G401 (cell line): ENCODE results near the gene MYL3. TPM values are rescaled to one million over a fixed set of nuclear protein-coding genes. Genes with fewer than 3 reads are reported as not detected.
"Not testable (repeated sequence)": the region's sequence is repeated elsewhere in the genome, so short reads cannot be mapped to it uniquely, and the experiment has no call there.

Experiments used
- DNase-seq: peaks from one replicate; pipeline ENCODE4 v3.0.0-alpha.2; 2015; ENCODE audit warnings: low spot score
- in situ Hi-C: cut with HindIII; loops from 2 replicates; pipeline ENCODE4 v1.10.0; 2016; ENCODE audit warnings: low sequenced_read_pairs, mixed read lengths
- total RNA-seq: library from RNA; depleted of rRNA; stranded (reverse); fragments of >200 nt; shearing (Covaris generic); gene quantifications from 2 replicates; pipeline ENCODE4 v1.2.3, GENCODE V29; 2014; rRNA removed

Gene MYL3
- 5.8 and 7.4 TPM in 2 replicates for total RNA-seq

DNA sequence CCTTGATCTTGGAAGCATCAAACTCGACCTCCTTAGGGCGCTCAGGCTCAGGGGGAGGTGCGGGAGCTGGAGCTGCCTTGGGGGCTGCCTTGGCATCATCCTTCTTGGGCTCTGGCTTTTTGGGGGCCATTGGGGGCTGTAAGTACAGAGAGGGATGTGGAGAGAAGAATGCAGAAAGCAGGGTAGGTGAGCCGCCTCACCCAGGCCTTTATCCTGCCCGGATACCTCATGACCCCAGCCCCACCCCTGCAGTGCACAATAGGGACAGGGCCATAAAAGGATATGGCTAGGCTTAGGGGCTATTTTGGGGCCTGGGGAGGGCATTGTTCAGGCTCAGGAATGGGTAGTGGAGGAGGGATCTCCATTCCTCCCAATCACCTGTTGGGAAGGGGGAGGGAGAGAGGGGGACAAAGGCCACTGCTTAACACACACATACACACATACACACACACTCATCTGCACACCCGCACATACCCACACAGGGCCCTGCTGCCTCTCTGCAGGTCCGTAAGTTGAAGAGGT lies at the start of gene MYL3:
MYL3 (minus strand) TSS at position 184 of the 522 bp plus-strand sequence; CDS start at position 130, 54 bp downstream.
- no peak for DNase-seq
- in situ Hi-C loops, result no loop called here

DNA sequence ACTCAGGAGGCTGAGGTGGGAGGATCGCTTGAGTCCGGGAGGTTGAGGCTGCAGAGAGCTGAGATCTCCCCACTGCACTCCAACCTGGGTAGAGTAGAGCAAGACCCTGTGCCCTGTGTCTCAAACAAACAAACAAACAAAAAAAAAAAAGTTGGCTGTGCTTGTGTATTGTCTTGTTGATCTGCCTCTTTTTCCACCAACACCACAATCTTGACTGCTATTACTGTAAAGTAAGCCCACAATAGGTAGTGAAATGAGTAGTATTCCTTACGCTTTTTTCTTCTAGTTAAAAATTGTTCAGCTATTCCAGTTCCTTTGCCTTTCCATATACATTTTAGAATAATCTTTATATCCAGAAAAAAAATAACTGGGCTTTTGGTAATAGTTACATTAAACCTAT lies 49.7 kb upstream of the MYL3 start:
- in situ Hi-C loops, result no loop called here

DNA sequence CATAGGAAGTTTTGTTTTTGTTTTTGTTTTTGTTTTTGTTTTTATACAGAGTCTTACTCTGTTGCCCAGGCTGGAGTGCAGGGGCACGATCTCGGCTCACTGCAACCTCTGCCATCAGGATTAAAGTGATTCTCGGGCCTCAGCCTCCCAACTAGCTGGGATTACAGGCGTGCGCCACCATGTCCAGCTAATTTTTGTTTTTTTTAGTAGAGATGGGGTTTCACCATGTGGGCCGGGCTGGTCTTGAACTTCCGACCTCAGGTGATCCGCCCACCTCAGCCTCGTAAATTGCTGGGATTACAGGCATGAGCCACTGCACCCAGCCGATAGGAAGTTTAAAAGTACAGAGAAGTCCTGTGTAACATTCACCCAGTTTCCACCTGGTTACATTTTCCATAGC lies 47.7 kb upstream of the MYL3 start:
- DNase-seq, in situ Hi-C loops: not testable (repeated sequence)

More for the DNA sequence above, 49.7 kb upstream of the MYL3 start:
- no peak for DNase-seq

DNA sequence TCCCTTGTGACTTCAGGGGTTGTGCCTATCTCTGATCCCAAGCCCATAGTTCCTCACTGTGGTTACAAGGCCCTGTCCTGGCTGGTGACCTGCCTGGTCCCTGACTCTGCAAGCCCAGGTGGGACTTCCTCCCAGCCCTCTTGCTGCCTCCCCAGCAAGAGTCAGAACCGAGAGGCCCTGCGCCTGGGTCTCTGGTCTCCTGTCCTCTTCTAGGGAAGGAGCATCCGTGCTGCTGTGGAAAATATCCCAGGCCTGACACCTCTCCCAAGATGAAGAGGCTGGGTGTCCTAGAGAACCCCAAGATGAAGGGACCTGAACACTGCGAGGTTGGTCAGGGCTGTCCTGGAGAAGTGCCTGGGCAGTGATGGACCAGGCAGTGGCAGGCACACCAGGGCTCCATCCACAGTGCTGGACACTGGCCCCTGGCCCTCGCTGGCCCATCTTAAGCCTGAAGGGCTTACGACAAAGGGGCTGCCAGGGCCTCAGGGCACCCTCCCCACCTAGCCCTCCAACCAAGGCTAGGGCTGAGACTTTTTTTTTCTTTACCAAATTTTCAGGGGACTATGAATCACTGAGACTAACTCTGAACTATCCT lies 47.0 kb upstream of the MYL3 start:
- in situ Hi-C loops, result no loop called here
- DNase-seq, result no peak

DNA sequence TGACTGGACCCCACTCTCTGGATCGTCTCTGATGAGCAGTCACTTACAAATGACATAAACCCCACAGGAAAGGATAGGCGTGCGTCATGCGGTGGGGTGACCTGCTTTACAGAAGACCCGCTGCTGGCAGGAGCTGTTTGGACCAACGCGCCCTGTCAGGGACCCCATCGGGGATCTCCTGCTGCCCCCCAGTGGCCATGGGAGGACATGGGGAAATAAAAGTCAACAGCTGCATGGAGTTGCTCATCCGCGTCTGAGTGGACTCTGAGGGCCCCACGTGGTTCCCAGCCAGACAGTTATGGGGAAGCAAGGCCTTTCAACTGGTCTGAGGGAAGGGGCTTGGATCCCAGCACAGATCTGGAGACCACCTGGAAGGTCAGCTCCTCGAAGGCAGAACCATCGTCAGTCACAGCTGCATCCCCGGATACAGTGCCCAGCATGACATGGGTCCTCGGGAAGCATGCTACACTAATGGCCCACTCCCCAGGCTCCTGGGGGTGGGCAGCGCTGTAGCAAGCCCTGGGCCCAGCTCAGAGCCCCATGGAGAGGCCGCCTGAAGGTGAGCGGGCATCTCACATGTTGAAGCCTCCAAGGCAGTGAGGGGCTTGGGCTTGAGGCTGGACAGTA lies 46.4 kb upstream of the MYL3 start:
- in situ Hi-C loops, result no loop called here
- peak; percentile 82 for DNase-seq

DNA sequence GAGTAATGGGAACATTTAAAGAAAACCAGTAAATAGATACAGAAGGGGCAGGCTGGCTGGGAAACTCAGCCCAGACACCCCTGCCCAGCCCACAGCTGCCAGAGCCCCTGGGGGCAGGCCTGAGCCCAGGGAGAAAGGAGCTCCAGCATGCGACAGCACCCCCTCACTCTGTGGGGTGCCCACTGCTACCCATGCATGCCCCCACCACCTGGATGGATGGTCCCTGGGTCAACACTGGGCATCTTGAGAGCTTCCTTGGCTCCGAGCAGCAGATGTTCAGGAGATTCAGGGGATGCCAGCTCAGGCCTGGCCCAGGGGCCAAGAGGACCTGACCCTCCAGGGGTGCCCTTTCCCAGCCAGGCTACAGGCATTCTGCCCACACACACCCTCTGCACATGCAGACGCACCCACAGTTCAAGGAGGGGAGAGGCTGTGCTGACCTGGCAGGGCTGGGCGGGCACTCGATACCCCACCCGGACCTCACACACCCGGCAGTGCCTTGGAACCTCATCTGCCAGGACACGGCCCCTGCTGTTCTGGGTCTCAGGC lies 45.8 kb upstream of the MYL3 start:
- DNase-seq, result no peak
- in situ Hi-C loops, result no loop called here

DNA sequence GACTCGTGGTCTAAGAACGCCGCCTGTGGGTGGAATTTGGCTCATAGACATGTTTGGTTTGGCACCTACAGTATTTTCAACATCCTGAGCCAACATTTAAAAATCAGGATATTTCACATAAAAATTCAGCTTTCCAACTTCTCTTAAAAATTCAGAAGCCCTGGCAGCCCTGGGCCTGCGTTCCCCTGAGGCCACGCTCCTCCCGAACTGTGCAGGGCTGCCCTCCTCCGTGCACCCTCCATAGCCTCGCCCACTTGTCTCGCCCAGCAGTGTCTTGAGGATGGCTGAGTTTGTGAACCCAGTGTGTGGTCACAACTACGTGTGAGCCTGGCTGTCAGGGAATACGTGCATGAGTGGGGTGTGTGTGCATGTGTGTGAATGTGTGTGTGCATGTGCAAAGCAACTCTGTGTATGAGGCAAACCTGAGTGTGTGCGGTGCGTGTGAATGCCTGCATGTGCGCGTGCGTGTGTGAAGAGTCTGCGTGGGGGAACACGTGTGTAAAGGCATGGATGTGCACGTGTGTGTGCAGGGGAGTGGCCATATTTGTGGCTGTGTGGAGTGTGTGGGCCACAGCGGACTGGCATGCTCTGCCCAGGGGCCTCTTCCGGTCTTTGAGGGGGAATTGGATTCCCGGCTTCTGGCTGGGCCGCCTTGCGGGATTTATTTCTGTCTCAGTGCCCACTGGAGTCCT lies 45.2 kb upstream of the MYL3 start:
- peak; percentile 32 for DNase-seq
- in situ Hi-C loops, result no loop called here

DNA sequence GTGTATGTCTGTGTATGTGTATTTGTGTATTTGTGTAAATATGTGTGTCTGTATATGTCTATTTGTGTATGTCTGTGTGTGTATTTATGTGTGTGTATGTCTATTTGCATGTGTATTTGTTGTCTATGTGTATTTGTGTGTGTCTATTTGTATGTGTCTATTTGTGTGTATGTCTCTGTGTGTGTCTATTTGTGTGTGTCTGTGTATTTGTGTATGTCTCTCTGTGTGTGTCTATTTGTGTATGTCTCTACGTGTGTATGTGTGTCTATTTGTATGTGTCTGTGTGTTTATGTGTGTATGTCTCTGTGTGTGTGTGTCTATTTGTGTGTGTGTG lies 44.7 kb upstream of the MYL3 start:
- in situ Hi-C loops, result no loop called here
- no peak for DNase-seq

DNA sequence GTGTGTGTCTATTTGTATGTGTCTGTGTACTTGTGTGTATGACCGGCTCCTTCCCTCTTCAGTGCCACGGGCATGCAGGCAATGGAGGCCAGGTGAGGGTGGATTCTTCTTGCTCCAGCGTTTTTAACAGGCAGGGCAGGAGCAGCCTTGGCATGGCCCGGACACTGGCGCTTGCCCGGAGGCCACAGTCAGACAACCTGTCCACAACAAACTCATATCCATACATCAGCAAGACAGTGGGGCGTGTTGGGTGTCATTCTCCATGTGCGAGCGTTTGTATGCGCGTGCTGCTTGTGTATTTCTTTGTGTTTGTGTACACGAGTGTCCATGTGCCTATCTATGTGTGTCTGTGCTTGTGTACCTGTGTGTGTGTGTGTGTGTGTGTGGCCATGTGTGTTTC lies 44.0 kb upstream of the MYL3 start:
- in situ Hi-C loops, result no loop called here
- DNase-seq, result no peak

DNA sequence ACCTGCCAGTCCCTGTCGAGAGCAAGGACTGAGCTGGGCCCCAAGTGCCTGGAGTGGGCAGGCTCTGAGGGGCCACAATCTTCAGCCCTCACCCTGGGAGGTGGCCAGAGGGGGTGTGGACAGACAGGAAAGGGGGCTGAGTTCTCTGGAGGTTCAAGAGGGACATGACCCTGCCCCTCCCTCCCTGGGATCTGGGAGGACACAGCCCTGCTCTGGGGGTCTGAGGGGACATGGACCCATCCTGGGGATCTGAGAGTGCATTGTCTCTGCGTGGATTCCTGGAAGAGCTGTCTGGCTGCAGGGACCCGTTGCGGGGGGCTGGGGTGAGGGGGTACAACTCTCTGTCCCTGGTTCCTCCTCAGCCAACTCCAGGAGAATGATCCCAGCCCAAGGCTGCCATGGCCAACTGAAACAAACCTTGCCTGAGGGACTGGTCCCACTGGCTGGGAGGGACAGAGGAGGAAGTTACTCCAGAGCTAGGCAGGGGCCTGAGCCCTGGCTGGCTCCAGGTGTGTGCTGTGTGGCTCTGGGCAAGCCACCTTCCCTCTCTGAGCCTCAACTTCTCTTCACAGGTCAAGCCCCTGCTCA lies 43.3 kb upstream of the MYL3 start:
- DNase-seq, result no peak
- in situ Hi-C loops, result no loop called here

DNA sequence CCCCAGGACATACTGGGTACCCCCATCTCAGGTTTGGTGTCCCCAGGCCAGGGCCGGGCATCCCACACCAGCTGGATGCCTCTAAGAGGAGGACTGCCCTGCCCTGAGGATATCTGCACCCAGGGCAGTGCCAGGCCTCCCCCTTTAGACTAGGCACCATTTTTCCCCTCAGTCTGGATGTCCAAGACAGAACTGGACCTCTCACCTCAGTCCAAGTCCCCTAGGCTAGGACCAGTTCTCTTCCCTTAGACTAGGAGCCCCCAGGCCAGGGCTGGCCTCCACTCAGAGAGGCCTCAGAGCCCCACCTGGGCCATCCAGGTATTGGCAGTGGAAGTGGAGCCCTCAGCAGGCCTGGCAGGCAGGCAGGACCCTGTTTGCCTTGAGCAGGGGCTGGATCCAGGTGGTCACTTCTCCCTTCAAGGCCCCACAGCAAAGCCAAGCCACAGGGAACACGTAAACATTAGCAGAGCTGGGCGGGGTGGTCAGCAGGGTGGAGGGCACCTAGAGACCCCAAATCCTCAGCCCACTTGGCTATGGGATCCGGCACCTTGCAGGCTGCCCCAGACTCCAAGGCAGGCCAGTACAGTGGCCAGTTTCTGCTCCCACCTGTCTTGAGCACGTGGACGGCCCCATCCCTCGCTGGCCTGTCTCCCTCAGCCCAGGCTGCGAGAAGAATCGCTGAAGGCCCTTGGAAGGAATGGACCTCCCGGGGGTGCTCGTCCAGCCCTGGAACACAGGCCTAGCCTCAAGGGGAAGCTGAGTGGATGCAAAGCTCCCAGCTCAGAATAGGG lies 42.6 kb upstream of the MYL3 start:
- no peak for DNase-seq
- in situ Hi-C loops, result no loop called here

DNA sequence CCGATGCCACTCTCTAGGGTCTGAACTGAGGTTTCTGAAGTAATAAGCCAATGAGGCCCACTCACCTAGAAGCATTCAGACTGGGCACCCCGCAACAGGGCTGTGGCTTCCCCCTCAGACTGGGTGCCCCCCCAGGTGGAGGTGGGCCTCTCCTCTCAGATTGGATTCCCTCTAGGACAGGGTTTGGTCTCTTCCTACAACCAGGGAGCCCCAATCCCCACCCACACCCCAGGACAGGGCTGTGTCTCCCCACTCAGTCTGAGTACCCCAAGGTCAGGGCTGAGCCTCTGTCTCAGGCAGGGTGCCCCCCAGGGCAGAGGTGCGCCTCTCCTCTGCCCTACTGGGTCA lies 41.9 kb upstream of the MYL3 start:
- in situ Hi-C loops, result no loop called here
- no peak for DNase-seq

DNA sequence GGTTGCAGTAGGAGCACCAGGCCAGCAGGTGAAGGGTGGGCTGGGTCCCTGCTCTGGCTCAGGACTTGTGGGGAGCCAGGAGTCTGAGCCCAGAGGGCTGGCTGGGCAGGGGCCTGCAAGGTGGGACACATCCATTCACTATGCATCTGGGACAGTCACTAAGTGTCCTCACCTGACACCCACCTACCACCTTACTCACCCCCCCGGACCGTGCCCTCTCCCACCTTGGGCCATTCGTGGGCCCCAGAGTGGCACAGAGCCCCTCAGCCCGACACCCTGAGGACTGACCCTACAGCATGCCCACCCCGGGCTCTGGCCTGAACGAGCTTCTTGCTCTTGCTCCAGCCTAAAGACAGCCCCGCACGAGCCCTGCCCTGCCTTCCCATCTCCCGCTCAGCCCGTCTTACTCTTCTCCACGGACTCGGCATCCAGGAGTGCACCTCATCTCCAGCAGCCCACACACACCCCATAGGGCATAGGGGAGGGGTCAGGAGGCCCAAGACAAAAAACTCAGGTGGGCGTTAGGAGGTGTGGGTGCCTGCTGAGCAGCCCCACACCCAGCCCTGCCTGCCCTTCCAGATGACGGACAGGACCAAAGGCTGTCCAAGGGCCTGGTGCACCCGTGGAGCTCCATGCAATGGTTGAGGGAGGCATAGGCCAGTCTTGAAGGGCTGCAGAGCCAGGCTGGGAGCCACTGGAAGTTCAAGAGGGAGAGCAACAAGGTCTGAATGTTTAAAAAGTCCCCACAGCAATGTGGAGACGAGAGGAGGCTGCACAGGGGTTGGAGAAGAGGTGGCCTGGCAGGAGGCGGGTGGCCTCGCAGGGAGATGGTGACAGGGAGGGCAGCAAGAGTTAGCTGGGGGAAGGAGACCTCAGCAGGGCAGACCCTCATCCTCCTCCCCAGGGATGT lies 41.3 kb upstream of the MYL3 start:
- in situ Hi-C loops, result no loop called here
- no peak for DNase-seq

DNA sequence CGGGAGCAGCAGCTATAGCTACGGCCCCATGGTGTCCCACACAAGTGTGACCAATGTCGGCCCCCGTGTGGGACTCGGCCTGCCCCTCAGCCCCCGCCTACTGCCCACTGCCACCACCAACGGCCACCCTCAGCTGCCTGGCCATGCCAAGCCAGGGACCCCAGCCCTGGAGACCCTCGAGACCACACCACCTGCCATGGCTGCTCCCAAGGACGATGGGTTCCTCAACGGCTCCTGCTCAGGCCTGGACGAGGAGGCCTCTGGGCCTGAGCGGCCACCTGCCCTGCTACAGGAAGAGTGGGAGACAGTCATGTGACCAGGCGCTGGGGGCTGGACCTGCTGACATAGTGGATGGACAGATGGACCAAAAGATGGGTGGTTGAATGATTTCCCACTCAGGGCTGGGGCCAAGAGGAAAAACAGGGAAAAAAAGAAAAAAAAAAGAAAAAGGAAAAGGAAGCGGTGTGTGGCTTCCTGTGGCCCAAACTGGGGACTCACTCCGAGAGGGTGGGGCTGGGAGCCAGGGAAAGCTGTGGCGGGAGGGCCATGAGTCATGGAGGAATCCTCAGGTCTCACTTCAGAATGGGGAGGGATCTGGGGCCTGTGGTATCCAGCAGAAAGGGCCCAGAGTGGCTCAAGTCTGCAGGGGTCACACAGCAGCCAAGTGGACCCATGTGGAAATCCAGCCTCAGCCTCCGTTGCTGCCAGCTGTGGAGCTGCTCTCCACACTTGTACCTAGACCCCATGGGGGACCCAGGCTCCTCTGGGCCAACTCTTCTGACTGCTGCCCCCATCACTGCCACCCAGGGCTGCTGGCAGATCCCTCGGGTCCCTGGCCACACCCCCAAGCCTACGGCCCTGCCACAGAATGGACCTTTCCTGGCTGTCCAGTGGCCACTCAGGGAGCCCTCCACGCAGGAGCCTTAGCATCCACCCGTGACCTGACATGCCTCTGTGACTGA lies 40.4 kb upstream of the MYL3 start:
- in situ Hi-C loops, result no loop called here
- no peak for DNase-seq

DNA sequence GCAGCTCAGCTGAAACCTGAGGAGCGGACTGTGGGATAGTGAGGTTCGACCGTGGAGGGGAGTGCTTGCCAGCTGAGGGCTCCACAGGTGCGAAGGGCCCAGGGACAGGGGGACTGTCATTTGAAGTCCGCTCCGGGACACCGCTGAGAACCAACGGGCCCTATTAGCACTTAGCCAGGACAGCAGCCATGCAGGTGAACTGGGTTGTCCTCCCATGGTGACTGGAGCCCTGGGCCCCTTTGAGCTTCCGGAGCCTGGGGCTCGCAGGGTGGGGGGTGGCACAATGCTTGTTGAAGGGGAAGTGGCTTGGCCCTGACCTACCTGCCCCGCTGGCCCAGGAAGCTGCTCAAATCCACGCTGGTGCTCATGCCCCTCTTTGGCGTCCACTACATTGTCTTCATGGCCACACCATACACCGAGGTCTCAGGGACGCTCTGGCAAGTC lies 39.0 kb upstream of the MYL3 start:
- in situ Hi-C loops, result no loop called here

DNA sequence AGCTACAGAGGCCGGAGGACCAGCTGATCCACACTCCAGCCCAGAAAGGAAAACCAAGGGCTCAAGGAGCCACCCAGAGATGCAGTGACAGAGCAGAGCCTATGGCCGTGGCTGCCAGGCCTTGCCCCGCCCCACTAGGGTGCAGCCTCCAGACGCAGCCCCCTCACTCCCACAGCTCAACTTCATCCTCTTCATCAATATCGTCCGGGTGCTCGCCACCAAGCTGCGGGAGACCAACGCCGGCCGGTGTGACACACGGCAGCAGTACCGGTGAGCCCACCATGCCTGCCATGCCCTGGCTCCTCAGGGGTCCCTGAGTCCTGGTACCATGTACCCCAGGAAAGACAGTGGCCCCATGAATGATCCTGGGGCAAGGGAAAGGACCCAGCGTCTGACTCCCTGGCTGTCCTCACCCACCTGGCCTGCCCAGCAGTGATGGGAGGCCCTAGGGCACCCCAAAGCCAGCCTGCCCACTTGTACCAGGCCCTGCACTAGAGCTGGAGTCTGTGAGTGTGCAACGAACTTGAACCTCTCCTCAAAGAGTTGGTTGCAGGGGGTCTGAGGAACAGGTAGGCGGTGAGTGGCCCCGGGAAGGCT lies 38.4 kb upstream of the MYL3 start:
- no peak for DNase-seq
- in situ Hi-C loops, result no loop called here

More for the DNA sequence above, 39.0 kb upstream of the MYL3 start:
- DNase-seq, result no peak

DNA sequence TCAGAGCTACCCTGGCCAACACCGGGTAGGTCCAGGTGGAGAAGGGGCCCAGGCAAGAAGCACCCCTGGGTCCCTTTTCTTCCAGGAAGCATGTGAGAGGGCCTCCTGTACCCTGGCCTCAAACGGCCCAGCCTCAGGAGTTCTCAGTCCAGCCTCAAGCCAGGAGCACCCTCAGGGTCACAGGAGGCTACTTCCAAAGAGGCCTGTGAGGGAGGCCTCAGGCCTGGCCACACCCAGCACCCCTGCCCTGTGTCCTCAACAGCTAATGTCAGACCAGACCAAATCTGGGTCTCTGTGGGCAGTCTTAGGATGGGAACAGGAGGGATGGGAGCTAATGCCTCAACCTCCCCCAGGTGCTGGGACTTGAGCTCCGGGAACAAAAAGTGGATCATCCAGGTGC lies 37.8 kb upstream of the MYL3 start:
- in situ Hi-C loops, result no loop called here
- DNase-seq, result no peak
